GM21786 (cell line): Measurements from ENCODE around the gene P2RX6.

Experiments
- ATAC-seq: cut with Tn5 transposase; IDR thresholded peaks from one replicate; pipeline ENCODE4 v1.9.1; 2021; ENCODE audit not compliant: unreplicated experiment

P2RX6 gene

DNA sequence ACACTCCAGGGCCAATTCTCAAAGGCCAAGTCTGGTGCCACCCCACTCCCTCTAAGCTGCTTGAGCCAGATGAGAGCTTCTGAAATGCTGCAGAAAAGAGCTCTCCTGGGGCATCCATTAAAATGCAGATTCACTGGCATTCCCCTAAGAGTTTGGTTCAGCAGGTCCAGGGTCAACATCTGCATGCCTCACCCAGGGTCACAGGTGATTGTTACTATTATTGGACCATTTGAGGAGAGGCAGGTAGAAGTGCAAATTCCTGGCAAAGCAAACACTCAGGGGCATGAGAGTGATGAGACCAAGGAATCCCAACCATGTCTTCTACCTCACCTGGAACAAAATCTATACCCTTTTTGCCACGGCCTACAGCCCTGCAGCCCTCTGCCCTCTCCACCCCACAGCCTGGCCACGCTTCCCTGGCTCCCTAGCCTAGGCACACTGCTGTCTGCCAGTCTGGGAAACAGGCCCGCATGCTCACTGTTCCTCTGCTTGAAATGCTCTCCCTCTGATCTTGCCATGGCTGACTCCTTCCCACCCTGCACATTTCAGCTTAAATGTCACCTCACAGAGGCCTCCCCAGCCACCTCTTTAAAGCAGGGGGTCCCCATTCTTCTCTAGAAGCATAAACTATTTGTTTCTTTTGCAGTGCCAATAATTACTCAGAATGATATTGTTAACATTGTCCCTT, 4.4 kb upstream of the P2RX6 start:
- ATAC-seq = no peak

DNA sequence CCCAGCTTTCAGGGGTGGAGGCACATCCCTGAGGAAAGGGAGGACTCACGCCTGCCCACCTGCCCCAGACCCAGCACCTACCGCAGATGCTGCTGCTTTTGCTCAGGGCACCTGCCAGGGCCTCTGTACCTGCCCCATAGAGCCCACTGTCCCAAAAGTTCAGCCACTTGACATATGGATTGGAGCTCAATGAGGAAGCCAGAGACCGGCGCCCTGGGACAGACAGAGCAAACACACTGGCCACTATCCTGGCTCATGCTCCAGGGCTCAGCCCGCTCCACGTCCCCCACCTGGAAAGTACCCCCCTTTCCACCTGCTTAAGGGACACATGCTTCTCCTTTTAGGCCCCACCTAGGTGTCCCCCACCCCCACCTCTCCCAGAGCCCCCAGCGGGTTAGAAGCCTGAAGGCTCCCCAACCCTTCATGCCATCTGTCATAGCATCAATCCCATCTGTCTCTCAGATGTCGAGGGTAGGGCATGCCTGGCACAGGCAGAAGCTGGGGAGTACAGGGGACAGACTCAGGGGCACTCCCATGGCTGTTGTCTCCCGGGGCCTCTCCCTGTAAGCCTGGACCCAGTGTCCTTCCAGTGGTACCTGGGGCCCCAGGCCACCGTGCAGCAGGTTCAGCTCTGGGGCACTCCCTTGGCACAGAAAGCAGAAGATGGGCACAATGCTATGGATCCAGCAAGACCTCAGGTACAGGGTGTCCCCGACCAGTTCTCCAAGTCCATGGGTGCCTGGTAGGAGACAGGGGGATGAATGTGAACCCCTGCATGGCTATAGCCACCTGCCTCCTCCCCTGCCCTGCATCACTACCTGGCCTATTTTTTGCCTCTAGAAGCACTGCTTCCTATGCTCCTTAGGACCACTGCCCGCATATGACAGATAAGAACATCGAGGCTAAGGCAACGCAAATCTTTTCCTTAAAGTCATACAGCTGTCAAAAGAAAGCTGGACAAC, 2.2 kb upstream of the P2RX6 start:
- no peak for ATAC-seq

DNA sequence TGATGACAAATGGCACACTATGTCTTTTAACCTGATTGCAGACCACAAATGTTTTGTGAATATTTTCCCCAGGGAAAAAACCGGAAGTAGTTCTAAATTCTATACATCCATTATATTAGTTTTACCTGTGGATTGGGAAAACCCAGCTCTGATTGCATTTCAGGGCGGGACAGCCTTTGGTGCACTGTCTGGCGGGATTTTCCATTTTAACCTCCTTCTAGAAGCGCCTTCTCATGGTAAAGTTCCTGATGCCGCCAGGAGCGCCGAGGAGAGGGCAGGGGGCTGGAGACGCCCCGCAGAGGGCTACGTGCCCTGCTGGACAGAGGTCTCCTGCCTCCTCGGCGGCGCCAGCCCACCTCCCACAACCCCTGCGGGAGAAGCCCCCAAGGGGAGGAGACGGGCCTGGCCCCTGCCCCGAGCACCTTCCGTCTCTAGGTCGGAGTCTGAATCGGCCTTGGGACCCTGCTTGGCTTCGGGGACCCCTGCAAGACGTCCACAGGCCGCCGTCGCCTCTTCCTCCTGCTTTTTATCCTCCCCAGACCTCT, 1.2 kb upstream of the P2RX6 start:
- no peak for ATAC-seq

DNA sequence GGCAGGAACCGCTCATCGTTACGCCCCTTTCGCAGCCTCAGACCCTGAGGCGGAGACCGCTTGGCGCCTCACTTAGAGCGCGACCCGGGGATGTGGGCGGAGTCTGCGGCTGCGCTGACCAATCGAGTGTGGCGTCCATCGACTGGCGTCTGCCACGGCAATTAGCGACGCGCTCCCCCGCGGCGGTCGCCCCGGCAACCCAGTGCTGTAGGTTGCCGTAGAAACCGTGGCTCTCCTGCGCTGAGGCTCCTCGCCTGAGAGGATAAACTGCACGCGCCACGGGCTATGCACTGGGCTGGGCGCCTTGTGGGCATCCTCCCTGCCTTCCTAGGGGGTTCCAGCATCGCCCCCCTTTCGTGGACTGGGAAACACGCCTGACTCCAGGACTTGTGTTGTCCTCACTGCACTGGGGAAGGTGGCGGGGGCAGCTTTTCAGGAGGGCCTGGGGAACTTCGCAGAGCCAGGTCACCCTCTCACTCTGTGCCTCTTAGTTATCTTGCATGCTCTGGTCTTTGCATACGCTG, 701 bp upstream of the P2RX6 start:
- peak; percentile 58 for ATAC-seq

GRCh38 chr22:21015466-21016006, 571 bp downstream of the P2RX6 start:
- no peak for ATAC-seq

DNA sequence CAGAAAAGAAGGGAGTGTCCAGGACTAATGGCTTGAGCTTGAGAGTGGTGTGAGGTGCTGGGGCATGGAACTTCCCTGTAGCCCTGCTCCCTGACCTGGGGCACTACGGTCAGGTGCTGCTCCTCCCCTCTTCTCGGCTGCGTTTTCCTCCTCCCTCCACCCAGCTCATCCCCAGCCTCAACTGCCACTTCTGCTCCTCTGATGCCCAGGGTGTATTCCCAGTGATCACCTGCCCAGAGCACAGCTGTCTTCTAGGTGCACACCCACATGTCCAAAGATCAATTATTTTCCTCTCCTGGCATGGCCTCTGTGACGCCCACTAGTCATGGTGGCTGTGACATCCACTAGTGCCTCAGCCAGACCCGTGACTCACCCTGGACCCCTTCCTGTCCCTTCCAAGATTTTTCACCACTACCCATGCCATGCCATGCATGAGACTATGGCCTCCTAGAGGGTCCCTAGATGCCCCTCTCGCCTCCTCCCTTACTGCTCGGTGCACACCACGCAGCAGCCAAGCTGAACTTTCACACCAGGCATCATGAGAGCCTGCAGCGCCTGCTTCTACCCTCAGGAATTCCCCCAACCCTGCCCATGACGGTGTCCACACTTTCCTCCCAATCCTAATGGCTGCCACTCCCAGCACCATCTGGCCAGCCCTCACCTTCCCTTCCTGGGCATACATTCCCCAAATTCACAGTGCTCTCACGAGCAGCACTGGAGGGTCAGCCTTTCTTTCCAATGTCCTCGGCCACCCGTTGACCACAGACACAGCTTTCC, 1.9 kb downstream of the P2RX6 start:
- no peak for ATAC-seq

DNA sequence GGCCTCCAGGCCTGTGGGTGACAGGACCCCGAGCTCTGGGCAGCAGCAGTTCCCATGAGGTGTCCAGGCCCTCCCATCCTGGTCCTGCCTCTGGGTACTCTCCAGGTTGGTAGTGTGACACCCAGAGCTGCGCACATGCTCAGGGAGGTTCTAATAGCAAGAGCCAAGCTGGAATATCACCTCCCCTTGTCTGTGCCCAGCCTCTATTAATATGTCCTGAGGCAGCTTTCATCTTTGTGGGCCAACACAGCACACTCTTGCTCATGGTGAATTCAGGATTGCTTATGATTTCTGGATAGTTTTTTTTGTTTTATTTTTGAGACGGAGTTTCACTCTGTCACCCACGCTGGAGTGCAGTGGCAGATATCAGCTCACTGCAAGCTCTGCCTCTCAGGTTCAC, 3.3 kb downstream of the P2RX6 start:
- no peak for ATAC-seq

GRCh38 chr22:21020802-21021429, 6.0 kb downstream of the P2RX6 start:
- no peak for ATAC-seq

- no peak for ATAC-seq
These were observed 7.5 kb downstream of the P2RX6 start for GRCh38 chr22:21022507-21022906.

DNA sequence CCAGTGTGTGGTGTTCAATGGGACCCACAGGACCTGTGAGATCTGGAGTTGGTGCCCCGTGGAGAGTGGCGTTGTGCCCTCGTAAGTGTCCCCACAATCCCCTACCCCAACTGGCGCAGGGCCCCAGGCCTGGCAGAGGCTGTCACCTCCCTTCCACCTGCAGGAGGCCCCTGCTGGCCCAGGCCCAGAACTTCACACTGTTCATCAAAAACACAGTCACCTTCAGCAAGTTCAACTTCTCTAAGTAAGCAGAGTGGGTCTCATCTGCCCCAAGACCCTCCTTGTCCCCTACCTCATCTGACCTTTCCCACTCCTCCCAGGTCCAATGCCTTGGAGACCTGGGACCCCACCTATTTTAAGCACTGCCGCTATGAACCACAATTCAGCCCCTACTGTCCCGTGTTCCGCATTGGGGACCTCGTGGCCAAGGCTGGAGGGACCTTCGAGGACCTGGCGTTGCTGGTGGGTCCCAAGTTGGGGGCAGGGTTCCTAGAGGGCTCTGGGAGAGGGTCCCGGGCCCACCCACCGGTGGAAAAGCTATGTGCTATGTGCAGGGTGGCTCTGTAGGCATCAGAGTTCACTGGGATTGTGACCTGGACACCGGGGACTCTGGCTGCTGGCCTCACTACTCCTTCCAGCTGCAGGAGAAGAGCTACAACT, 8.1 kb downstream of the P2RX6 start:
- ATAC-seq = no peak

DNA sequence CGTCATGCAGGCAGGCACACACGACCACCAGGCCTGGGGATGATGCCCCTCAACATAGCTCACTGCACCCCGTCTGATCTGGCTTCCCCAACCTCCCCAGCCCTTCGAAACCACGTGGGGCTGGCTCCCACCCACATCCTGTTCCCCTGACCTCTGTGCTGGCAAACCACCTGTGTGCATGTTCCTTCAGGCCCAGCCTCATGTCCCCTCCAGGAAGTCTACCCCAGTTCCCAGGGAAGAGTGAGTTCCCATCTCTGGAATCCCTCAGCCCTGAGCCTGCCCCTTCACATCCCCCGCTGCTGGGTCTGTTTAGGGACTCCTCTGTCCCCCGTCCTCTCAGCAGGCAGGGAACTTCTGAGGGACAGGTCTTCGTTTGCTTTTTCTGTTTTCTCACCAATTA, 10.3 kb downstream of the P2RX6 start:
- no peak for ATAC-seq

DNA sequence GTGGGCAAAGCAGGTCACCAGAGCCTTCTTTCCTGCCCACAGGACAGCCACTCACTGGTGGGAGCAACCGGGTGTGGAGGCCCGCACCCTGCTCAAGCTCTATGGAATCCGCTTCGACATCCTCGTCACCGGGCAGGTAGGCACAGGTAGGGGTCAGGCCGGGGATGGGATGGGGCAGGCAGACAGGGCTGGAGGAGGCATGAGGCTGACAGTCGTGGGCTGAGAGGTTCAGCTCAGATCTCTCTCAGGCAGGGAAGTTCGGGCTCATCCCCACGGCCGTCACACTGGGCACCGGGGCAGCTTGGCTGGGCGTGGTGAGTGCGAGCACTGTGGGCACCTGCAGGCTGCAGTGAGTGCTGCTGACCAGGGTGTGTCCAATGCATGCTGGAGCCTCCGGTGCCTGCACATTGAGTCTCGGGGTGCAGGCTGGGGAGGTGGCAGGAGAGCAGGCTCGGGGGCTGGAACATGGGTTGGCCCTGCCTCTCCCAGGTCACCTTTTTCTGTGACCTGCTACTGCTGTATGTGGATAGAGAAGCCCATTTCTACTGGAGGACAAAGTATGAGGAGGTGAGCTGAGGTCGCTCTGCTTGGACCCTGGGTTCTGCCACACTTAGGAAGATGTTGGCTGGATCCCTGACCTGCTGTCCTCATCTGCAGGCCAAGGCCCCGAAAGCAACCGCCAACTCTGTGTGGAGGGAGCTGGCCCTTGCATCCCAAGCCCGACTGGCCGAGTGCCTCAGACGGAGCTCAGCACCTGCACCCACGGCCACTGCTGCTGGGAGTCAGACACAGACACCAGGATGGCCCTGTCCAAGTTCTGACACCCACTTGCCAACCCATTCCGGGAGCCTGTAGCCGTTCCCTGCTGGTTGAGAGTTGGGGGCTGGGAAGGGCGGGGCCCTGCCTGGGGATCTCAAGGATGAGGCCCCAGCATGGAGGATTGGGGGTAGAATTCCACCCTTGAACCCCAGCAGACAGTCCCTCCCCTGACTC, 11.1 kb downstream of the P2RX6 start:
- ATAC-seq = no peak

GRCh38 chr22:21026783-21027692, 12.1 kb downstream of the P2RX6 start:
- ATAC-seq = no peak

DNA sequence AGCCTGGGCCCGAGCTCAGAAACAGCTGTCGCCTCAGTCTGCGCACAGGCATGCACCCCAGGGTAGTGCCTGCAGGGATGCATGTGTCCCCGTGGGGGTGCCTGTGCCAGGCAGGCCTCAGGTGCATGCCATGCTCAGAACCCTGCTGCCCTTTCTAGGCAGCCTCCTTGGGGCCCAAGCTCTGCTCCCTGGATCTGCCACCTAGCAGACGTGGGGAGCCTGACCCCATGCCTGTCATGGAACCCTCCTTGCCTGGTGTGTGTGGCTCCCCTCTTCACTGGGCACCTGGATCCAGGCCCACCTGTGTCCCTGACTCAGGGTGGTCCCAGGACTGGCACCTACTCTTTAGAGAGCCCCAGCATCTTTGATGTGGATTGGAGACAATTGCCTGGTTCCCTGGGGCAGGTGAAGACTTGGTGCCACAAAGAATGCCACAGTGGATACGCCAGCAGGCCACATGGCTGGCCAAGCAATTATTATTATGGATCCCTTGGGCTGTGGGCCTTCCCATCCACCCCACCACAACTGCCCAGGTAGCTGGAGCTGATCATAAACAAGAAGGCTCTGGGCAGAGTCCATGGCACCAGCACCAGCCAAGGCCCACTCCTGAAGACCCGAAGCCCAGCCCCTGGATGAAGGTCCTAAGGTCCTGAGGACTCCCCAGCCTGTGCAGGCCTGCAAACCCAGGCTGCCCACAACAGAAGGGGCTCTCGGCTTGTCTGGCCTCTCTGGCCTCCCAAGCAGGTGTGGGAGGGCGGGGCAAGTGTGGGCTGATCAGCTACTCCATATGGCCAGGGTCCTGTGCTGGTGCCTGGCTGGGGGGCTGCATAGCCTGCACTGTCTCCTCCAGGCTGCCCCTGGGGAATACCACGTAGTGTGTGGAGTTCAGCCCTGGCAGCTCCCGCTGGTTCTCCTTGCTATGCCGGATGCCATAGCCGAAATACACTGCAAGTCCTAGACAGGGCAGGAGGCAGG, 13.6 kb downstream of the P2RX6 start:
- ATAC-seq = no peak

GRCh38 chr22:21029486-21030025, 14.6 kb downstream of the P2RX6 start:
- ATAC-seq = no peak

DNA sequence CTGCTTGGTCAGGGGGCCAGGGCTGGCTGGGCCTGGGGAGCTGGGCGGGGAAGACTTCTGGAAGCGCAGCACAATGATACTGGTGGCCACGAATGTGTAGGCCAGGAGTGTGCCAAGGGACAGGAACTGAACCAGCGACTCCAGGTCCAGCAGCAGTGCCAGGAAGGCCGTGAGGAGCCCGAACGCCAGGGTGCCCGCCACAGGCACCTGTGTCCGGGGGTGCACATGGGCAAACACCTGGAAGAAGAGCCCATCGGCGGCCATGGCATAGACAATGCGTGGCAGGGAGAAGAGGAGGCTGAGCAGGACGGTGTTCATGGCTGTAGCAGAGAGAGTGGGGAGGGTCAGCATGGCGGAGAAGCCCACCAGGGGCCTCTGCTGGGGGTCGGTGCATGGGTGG, 15.1 kb downstream of the P2RX6 start:
- no peak for ATAC-seq
